T-helper 2 cell treated with Interferon-gamma antibody and Interleukin-4, amounts not matched to agents 100 ng/mL and 5 ng/mL, for 36 hours (primary cell): Measurements from ENCODE around the gene HRH4. TPM values are rescaled to one million over a fixed set of nuclear protein-coding genes. Genes with fewer than 3 reads are reported as not detected.

Experiments used
- intact Hi-C: fragments of 100-400 bp; cut with micrococcal nuclease; formaldehyde crosslinking; loops from one replicate; pipeline ENCODE4 v1.15.1; 2023
- total RNA-seq: library from RNA; stranded (reverse); gene quantifications from 2 replicates; pipeline ENCODE4 v1.2.3, GENCODE V29; 2022

Gene HRH4
- total RNA-seq, 1 donor from 2014 or later, result 2.7 TPM

DNA sequence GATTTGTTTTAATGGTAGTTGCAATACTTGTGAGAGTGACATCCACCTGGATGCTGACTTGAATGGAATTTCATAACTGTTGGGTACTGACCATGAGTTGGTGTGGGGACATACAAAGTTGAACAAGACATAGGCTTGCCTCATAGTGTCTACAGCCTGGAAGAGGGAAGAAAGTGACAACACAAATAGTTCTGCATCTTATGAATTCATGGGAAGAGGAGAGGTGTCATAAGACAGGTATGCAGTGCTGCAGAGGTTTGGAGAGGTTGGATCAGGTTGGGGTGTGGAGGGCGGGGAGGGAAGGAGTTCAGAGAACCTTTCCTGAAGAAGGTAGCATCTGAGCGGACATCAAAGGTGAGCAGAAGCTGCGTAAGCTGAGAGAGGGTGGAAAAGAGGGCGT lies 44.0 kb downstream of the HRH4 start:
- intact Hi-C loops, result no loop called here

DNA sequence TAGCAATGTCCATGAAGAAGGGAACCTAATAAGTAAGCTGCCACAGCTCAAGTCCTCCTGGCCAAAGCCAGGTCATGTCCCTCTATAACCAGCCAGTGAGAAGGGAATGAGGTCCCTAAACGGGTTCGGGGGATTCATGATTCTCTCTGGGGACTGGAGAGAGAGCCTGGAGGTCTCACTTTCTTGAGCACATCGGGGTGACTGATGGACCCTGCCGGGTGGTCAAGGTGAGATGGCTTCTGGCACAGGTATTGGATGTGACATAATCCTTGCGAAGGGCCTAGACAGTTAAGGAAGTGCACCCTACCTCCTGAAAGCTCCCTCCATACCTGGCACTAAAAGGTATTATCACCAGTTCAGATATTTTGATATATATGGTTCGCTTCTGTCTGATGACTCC lies 45.7 kb downstream of the HRH4 start:
- intact Hi-C loops, result no loop called here

DNA sequence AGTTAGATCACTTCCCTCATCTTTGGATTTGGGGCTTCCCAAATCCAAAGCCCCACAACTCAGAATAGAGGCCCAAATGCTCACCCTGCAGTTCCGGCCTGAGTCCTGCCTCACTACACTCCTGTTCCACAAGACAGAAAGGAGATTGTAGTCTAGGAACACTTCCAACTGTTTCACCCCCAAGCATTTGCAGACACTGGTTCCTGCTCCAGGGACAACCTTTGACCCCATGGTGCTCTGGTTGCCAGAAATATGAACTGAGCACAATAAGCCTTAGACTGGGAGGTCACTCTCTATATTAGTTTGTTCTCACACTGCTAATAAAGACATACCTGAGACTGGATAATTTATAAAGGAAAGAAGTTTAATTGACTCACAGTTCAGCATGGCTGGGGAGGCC lies 49.0 kb downstream of the HRH4 start:
- intact Hi-C loops, result no loop called here

DNA sequence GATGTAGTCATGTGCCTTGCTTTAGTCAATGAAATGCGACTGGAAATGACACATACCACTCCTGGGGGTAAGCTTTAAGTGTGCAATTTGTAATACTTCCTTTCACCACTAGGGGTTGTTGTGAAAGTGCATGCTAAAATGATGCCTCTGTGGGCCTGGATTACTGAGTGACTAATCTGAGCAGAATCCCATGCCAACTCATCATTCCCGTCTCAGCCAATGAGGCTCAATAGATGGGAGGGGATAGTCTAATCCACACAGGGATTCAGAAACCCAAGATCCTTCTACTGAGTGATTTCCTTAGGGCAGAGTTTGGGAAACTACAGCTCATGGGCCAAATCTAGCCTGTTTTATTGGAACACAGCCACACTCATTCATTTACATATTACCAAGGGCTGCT lies 54.0 kb downstream of the HRH4 start:
- intact Hi-C loops, result loop anchor here (10.0 kb wide), 1 partner anchor 210 kb away; no protein-coding TSS in a partner anchor

DNA sequence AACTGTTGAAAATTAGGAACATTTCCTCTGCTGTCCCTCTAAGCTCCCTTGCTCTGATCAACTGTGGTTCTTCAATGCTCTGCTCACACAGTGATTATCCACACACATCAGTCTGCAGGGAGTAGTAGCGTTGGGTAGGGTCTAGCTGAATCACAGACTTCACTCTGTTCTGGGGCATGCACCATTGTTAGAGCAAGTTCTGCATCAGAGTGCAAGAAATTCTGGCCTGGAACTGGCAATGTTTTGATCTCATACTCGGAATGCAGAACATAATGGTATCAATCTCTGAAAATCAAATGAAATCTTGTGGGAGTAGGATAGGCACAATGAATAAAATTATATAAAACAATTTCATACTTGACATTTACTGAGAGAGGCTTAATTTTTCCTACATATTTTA lies 55.3 kb downstream of the HRH4 start:
- intact Hi-C loops, result loop anchor here (10.0 kb wide), 1 partner anchor 209 kb away; no protein-coding TSS in a partner anchor

DNA sequence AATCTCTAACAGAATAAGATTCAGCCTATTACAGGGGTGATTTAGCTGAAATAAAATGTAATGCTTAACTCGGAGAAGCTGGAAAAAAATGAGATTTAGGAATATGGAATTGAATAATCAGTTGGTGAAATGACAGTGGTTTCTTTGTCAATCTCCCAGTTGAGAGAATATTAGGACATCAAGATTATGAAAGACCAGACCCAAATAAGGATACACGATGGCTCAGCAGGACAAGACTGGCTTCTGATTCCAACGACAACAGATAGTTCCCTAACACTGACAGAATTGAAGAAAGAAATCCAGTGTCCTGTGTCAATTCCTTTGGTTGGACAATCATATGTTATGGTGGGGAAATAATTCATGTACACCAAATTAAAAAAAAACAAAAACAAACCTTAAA lies 55.8 kb downstream of the HRH4 start:
- intact Hi-C loops, result loop anchor here (10.0 kb wide), 1 partner anchor 209 kb away; no protein-coding TSS in a partner anchor

DNA sequence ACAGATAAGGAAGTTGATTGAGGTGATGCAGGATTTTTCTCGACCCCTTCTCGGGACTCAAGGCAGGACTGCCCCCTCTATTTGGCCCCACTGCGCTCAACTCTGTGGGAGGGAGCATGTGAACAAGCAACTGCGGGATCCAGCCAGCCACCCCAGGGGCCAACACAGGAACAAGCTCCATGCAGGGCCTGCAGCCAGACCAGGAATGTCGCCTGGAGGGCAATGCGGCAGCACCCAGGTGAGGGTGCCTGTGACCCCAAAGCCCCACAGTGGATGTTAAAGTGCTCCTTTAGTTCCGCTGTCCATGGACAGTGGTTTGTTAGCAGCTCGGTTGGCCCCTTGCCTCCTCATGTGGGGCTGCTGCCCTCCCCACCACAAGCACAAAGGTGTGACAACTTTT lies 57.1 kb downstream of the HRH4 start:
- intact Hi-C loops, result loop anchor here (10.0 kb wide), 1 partner anchor 207 kb away; no protein-coding TSS in a partner anchor

DNA sequence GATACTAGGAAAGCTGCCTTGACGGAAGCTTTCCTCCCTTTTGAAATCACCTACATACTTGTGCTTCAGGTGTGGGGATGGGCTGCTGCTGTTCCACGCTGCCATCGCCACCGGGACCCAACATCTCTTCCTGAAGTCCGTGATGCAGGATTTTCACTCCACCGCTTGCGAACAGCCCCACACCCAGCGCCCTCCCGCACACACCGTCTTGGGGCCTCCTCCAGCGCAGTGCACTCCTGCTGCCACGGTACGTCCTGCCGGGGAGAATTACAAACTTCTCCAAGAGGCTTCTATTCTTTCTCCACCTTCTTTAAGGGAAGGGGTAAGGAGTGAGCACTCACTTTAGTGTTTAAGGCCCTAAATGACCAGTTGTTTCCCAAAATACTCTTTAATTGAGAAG lies 58.2 kb downstream of the HRH4 start:
- intact Hi-C loops, result loop anchor here (10.0 kb wide), 1 partner anchor 206 kb away; no protein-coding TSS in a partner anchor

Other genes with a start within 250 kb of the HRH4 start
- 0.68 and 1.5 TPM in 2 replicates for gene OSBPL1A, start 62.8 kb upstream of the HRH4 start, total RNA-seq
- gene IMPACT, start 34.0 kb upstream of the HRH4 start, total RNA-seq, result 8.8 and 9.0 TPM in 2 replicates